ENCODE results near the gene CCAR1. TPM values are rescaled to one million over a fixed set of nuclear protein-coding genes. Genes with fewer than 3 reads are reported as not detected.
"Not testable (repeated sequence)": the region's sequence is repeated elsewhere in the genome, so short reads cannot be mapped to it uniquely, and the experiment has no call there.

Gene CCAR1
- total RNA-seq, 4 donors from 2014 or later, result 42.0 to 99.9 (median 56.0) TPM

DNA sequence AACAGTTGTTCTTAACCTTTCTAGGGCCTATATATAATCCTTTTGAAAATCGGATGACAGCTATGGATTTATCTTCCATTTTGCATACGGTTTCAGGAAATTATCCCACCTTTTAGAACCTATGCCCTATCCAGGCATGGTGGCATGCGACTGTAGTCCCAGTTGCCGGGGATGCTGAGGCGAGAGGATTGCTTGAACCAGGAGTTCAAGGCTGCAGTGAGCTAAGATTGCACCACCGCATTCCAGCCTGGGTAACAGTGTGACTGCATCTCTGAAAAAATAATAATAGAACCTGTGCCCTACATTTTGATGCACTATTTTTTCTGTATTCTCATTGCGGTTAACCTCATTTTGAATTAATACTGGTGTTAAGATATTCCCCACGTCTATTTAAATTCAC lies 11.6 kb downstream of the CCAR1 start:
- in situ Hi-C loops (cut with MboI; ENCODE audit: low pct_ligation_motif_present in 1 of 4, low pct_unique_long_range_greater_than_20kb in 1 of 4, low sequenced_read_pairs in 3 of 4) (no loop called here), intact Hi-C loops (cut with DNase I; ENCODE audit: low total_unique reads) (no loop called here)
- no peaks in the 10 kb centered on the region for H3K27me3 ChIP-seq
- no peaks in the 10 kb centered on the region for H3K4me1 ChIP-seq
- H3K9me3 ChIP-seq, result no peaks in the 10 kb centered on the region
- no peak for TF ChIP-seq POLR2AphosphoS5 (IDR thresholded peaks at IDR 0.05)
- TF ChIP-seq, protein P1, sequence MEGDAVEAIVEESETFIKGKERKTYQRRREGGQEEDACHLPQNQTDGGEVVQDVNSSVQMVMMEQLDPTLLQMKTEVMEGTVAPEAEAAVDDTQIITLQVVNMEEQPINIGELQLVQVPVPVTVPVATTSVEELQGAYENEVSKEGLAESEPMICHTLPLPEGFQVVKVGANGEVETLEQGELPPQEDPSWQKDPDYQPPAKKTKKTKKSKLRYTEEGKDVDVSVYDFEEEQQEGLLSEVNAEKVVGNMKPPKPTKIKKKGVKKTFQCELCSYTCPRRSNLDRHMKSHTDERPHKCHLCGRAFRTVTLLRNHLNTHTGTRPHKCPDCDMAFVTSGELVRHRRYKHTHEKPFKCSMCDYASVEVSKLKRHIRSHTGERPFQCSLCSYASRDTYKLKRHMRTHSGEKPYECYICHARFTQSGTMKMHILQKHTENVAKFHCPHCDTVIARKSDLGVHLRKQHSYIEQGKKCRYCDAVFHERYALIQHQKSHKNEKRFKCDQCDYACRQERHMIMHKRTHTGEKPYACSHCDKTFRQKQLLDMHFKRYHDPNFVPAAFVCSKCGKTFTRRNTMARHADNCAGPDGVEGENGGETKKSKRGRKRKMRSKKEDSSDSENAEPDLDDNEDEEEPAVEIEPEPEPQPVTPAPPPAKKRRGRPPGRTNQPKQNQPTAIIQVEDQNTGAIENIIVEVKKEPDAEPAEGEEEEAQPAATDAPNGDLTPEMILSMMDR (IDR thresholded peaks at IDR 0.05), result no peak
- no peak for TF ChIP-seq EP300 (IDR thresholded peaks at IDR 0.05; ENCODE audit: low read depth)
- no peak for TF ChIP-seq POLR2A (IDR thresholded peaks at IDR 0.05)
- no peak overlapping the region for H3K4me3 ChIP-seq
- H3K27ac ChIP-seq, result no peak overlapping the region
- peaks cover 0 to 67% (median 33%) of the 10 kb centered on the region in 4 donors for H3K36me3 ChIP-seq
- no peak for DNase-seq
- WGBS, 2 donors (ENCODE audit: low coverage in 1 of 2), result 94 to 97% methylated on average over 6 to 8 of the region's 8 CpGs

DNA sequence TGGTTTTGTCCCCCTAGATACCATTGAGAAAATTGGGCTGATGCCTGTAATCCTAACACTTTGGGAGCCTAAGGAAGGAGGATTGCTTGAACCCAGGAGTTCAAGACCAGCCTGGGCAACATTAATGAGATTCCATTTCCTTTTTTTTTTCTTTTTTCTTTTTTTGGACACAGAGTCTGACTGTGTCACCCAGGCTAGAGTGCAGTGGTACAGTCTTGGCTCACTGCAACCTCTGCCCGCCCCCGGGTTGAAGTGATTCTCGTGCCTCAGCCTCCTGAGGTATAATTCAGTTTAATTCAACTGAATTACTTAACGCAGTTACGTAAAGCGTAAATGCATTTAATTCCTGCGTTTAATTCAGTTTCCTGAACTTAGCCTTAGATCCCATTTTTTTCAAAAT lies 13.3 kb downstream of the CCAR1 start:
- intact Hi-C loops (cut with DNase I; ENCODE audit: low total_unique reads), result no loop called here
- in situ Hi-C loops (cut with MboI; ENCODE audit: low pct_ligation_motif_present in 1 of 4, low pct_unique_long_range_greater_than_20kb in 1 of 4, low sequenced_read_pairs in 3 of 4), result no loop called here
- H3K4me3 ChIP-seq, result no peak overlapping the region
- no peaks in the 10 kb centered on the region for H3K9me3 ChIP-seq
- TF ChIP-seq POLR2AphosphoS5 (IDR thresholded peaks at IDR 0.05) (no peak), POLR2A (IDR thresholded peaks at IDR 0.05) (no peak), EP300 (IDR thresholded peaks at IDR 0.05; ENCODE audit: low read depth) (no peak)
- TF ChIP-seq, protein P1 (IDR thresholded peaks at IDR 0.05), result no peak
- no peak overlapping the region for H3K27ac ChIP-seq
- no peak for DNase-seq
- 60 to 93% methylated on average over 1 to 7 of the region's 7 CpGs for WGBS, 2 donors (ENCODE audit: low coverage in 1 of 2)
- no peaks in the 10 kb centered on the region for H3K27me3 ChIP-seq
- H3K4me1 ChIP-seq, result no peaks in the 10 kb centered on the region
- peaks cover 0 to 73% (median 36%) of the 10 kb centered on the region in 4 donors for H3K36me3 ChIP-seq

DNA sequence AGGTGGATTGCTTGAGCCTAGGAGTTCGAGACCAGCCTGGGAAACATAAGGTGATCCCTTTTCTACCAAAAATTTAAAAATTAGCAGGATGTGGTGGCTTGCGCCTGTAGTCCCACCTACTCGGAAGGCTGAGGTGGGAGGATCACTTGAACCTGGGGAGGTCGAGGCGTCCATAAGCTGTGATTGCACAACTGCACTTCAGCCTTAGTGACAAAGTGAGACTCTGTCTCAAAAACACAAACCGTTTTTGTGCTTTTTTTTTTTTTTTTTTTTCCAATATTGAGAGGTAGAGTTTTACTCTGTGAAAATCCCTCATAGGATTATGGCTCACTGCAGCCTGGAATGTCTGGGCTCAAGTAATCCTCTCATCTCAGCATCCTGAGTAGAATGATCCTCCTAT lies 14.1 kb downstream of the CCAR1 start:
- Histone ChIP-seq H3K4me1 (no peaks in the 10 kb centered on the region), H3K27me3 (no peaks in the 10 kb centered on the region), H3K36me3 (peaks cover 0 to 73% (median 35%) of the 10 kb centered on the region in 4 donors), H3K4me3 (no peak overlapping the region), H3K27ac (no peak overlapping the region), H3K9me3 (no peaks in the 10 kb centered on the region)
- in situ Hi-C loops (cut with MboI; ENCODE audit: low pct_ligation_motif_present in 1 of 4, low pct_unique_long_range_greater_than_20kb in 1 of 4, low sequenced_read_pairs in 3 of 4), result no loop called here
- intact Hi-C loops (cut with DNase I; ENCODE audit: low total_unique reads), result no loop called here
- TF ChIP-seq EP300 (IDR thresholded peaks at IDR 0.05; ENCODE audit: low read depth) (no peak), POLR2AphosphoS5 (IDR thresholded peaks at IDR 0.05) (no peak), POLR2A (IDR thresholded peaks at IDR 0.05) (no peak)
- TF ChIP-seq, protein P1 (IDR thresholded peaks at IDR 0.05), result no peak
- no peak for DNase-seq
- 76 to 93% methylated on average over 6 of the region's 6 CpGs for WGBS, 2 donors (ENCODE audit: low coverage in 1 of 2)

DNA sequence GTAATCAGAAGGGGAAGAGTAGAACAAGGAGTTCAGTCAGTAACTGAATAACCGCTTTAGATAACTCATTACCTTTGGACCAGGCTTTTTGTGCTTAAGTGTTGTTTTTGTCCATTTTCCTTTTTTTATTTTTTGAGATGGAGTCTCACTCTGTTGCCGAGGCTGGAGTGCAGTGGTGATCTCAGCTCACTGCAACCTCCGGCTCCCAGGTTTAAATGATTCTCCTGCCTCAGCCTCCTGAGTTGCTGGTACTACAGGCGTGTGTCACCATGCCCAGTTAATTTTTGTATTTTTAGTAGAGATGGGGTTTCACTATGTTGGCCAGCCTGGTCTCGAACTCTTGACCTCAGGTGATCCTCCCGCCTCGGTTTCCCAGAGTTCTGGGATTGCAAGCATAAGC lies 14.7 kb downstream of the CCAR1 start:
- H3K4me3 ChIP-seq; H3K9me3 ChIP-seq; intact Hi-C loops (cut with DNase I; ENCODE audit: low total_unique reads); DNase-seq; H3K4me1 ChIP-seq; H3K27ac ChIP-seq; H3K27me3 ChIP-seq; in situ Hi-C loops (cut with MboI; ENCODE audit: low pct_ligation_motif_present in 1 of 4, low pct_unique_long_range_greater_than_20kb in 1 of 4, low sequenced_read_pairs in 3 of 4): not testable (repeated sequence)
- whole genome bisulfite sequencing, 2 donors (ENCODE audit: low coverage in 1 of 2), result 84 to 98% methylated on average over 4 to 7 of the region's 7 CpGs
- peaks cover 0 to 75% (median 35%) of the 10 kb centered on the region in 4 donors for H3K36me3 ChIP-seq

DNA sequence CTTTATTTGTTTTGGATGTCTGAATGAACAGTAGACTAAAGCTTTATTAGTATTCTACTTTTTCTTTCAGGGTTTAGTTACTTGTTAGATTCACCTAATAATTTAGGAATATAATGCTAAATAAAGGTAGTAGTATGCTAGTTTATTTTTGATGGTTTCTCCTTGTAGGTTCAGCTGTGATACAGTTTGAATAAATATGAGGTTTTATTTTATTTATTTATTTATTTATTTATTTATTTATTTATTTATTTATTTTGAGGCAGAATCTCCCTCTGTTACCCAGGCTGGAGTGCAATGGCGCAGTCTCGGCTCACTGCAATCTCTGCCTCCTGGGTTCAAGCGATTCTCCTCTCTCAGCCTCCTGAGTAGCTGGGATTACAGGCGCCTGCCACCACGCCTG lies 19.6 kb downstream of the CCAR1 start:
- DNase-seq; intact Hi-C loops (cut with DNase I; ENCODE audit: low total_unique reads); H3K27ac ChIP-seq; in situ Hi-C loops (cut with MboI; ENCODE audit: low pct_ligation_motif_present in 1 of 4, low pct_unique_long_range_greater_than_20kb in 1 of 4, low sequenced_read_pairs in 3 of 4); H3K9me3 ChIP-seq; H3K4me3 ChIP-seq; H3K27me3 ChIP-seq; H3K4me1 ChIP-seq: not testable (repeated sequence)
- peaks cover 0 to 97% (median 44%) of the 10 kb centered on the region in 4 donors for H3K36me3 ChIP-seq
- 96 to 97% methylated on average over 4 to 5 of the region's 5 CpGs for WGBS, 2 donors (ENCODE audit: low coverage in 1 of 2)
